Midbrain (tissue), 1 donor: ENCODE data around the gene MDFIC.
A peak's percentile ranks its signal among the peaks of the same experiment; 100 is the strongest.

Source experiments
- DNase-seq: peaks from one replicate; lab custom pipeline; 2025; lab: John Stamatoyannopoulos, UW

MDFIC gene

GRCh38 chr7:115040057-115040456 lies 118.2 kb downstream of the MDFIC start:
- DNase-seq, result no peak

- no peak for DNase-seq
Observed at GRCh38 chr7:115040495-115040894, 118.6 kb downstream of the MDFIC start.

GRCh38 chr7:115042596-115042995 lies 120.7 kb downstream of the MDFIC start:
- DNase-seq, result no peak

- DNase-seq, result no peak
Observed at GRCh38 chr7:115043605-115044004, 121.7 kb downstream of the MDFIC start.

GRCh38 chr7:115044224-115044623 lies 122.3 kb downstream of the MDFIC start:
- DNase-seq, result no peak

GRCh38 chr7:115047958-115048720 lies 126.2 kb downstream of the MDFIC start:
- no peak for DNase-seq

GRCh38 chr7:115052706-115053105 lies 130.8 kb downstream of the MDFIC start:
- DNase-seq, result no peak

- DNase-seq, result no peak
Observed at GRCh38 chr7:115054478-115055065, 132.7 kb downstream of the MDFIC start.

GRCh38 chr7:115056019-115056418 lies 134.1 kb downstream of the MDFIC start:
- DNase-seq, result no peak

- peak; percentile 12 for DNase-seq
Observed at GRCh38 chr7:115058726-115059125, 136.8 kb downstream of the MDFIC start.

- no peak for DNase-seq
Observed at GRCh38 chr7:115059321-115059720, 137.4 kb downstream of the MDFIC start.

GRCh38 chr7:115060095-115060870 lies 138.4 kb downstream of the MDFIC start:
- no peak for DNase-seq

- DNase-seq, result no peak
Observed at GRCh38 chr7:115066050-115066449, 144.2 kb downstream of the MDFIC start.

- no peak for DNase-seq
Observed at GRCh38 chr7:115066634-115067033, 144.7 kb downstream of the MDFIC start.

GRCh38 chr7:115068220-115068619 lies 146.3 kb downstream of the MDFIC start:
- DNase-seq, result no peak
